B cell (primary cell): ENCODE data around the gene KDM3A.

Experiments
- EZH2 ChIP-seq: IDR thresholded peaks from 2 replicates; pipeline ENCODE4 v1.6.1; 2012; ENCODE audit warnings: borderline replicate concordance, low read depth, mild to moderate bottlenecking, moderate library complexity, low read length; ENCODE audit not compliant: insufficient read depth, poor library complexity, severe bottlenecking
- TF ChIP-seq, protein P1 (sequence below): fragments of 200-600 bp; IDR thresholded peaks from one replicate; pipeline ENCODE4 v1.8.0; 2022; ENCODE audit warnings: antibody characterized with exemption, mild to moderate bottlenecking

DNA sequence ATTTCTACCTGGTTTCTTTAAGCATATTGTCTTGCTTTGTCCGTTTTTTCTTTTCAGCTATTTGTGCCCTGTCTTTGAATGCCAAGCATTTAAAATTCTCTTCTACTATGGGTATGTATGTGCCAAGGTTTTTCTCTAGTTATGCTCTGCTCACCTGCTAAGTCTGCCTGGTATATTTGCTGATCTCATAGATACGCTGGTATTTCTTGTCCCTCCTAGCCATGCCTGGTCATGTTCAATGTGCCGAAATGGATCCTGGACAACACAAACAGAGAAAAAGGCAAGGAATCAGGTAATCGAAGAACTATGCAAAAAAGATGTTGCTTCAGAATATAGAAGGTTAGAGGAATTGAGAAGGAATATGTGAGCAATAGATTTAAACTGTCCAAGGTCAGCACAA is 14.9 kb upstream of the KDM3A start:
- TF ChIP-seq, protein P1, sequence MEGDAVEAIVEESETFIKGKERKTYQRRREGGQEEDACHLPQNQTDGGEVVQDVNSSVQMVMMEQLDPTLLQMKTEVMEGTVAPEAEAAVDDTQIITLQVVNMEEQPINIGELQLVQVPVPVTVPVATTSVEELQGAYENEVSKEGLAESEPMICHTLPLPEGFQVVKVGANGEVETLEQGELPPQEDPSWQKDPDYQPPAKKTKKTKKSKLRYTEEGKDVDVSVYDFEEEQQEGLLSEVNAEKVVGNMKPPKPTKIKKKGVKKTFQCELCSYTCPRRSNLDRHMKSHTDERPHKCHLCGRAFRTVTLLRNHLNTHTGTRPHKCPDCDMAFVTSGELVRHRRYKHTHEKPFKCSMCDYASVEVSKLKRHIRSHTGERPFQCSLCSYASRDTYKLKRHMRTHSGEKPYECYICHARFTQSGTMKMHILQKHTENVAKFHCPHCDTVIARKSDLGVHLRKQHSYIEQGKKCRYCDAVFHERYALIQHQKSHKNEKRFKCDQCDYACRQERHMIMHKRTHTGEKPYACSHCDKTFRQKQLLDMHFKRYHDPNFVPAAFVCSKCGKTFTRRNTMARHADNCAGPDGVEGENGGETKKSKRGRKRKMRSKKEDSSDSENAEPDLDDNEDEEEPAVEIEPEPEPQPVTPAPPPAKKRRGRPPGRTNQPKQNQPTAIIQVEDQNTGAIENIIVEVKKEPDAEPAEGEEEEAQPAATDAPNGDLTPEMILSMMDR, result no peak
- no peak for TF ChIP-seq EZH2
